ENCODE measurements around the gene CADM1.
A peak's percentile ranks its signal among the peaks of the same experiment; 100 is the strongest.

CADM1 gene

GRCh38 chr11:115499241-115499799, 4.9 kb downstream of the CADM1 start:
- H3K4me3 ChIP-seq (ENCODE audit: low read depth, low read length) = no peak overlapping the region
- in situ Hi-C loops (cut with HindIII; ENCODE audit: low sequenced_read_pairs) = no loop called here
- DNase-seq (ENCODE audit: low read depth) = no peak
- TF ChIP-seq CTCF (IDR thresholded peaks at IDR 0.05; ENCODE audit: low read depth, low read length, missing control alignments) = no peak

GRCh38 chr11:115498354-115498753, 5.9 kb downstream of the CADM1 start:
- TF ChIP-seq CTCF (IDR thresholded peaks at IDR 0.05; ENCODE audit: low read depth, low read length, missing control alignments) = no peak
- H3K4me3 ChIP-seq (ENCODE audit: low read depth, low read length) = no peak overlapping the region
- in situ Hi-C loops (cut with HindIII; ENCODE audit: low sequenced_read_pairs) = no loop called here
- DNase-seq (ENCODE audit: low read depth) = no peak

GRCh38 chr11:115497303-115497702, 6.9 kb downstream of the CADM1 start:
- no peak for TF ChIP-seq CTCF (IDR thresholded peaks at IDR 0.05; ENCODE audit: low read depth, low read length, missing control alignments)

DNA sequence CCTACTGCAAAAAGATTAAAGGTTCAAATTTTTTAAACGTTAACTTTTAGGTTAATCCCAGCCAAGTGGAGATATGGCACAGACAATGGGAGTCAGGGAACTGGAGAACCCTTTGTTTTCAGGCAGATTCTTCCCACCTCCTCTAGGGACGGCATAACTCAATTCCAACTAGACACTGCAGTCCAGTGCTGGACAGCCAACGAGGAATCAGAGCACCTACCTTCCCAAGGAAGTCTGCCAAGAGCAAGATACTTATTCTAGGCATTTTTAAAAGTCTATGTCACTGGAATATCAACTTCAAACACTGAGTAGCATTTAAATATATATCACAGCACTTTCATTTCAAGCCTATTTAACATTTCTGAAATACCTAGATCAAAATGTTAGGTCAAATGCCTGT, 7.3 kb downstream of the CADM1 start:
- no peak for TF ChIP-seq CTCF (IDR thresholded peaks at IDR 0.05; ENCODE audit: low read depth, low read length, missing control alignments)
- H3K4me3 ChIP-seq (ENCODE audit: low read depth, low read length) = no peak overlapping the region
- in situ Hi-C loops (cut with HindIII; ENCODE audit: low sequenced_read_pairs) = no loop called here
- no peak for DNase-seq (ENCODE audit: low read depth)

More at GRCh38 chr11:115497303-115497702, 6.9 kb downstream of the CADM1 start:
- H3K4me3 ChIP-seq (ENCODE audit: low read depth, low read length) = no peak overlapping the region
- in situ Hi-C loops (cut with HindIII; ENCODE audit: low sequenced_read_pairs) = no loop called here
- DNase-seq (ENCODE audit: low read depth) = peak; percentile 45

DNA sequence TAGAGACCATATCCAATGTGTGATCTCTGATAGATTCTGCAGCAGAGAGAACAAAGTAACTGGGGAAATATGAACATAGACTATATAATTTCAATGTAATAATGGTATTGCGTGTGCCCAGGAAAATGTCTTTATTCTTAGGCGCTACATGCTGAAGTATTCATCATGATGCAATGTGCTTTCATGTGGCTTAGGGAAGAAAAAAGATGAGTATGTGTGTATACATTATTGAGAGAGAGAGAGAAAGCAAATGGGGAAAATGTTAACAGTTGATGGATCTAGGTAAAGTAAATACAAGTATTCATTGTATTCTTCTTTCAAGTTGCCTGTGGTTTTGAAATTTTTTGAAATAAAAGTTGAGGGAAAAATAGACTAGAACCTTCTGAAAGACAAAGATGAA, 10.3 kb downstream of the CADM1 start:
- in situ Hi-C loops (cut with HindIII; ENCODE audit: low sequenced_read_pairs) = no loop called here
- DNase-seq (ENCODE audit: low read depth) = no peak
- no peak for TF ChIP-seq CTCF (IDR thresholded peaks at IDR 0.05; ENCODE audit: low read depth, low read length, missing control alignments)
- no peak overlapping the region for H3K4me3 ChIP-seq (ENCODE audit: low read depth, low read length)

GRCh38 chr11:115493488-115493887, 10.7 kb downstream of the CADM1 start:
- in situ Hi-C loops (cut with HindIII; ENCODE audit: low sequenced_read_pairs) = no loop called here
- no peak for TF ChIP-seq CTCF (IDR thresholded peaks at IDR 0.05; ENCODE audit: low read depth, low read length, missing control alignments)
- no peak for DNase-seq (ENCODE audit: low read depth)
- no peak overlapping the region for H3K4me3 ChIP-seq (ENCODE audit: low read depth, low read length)

Measured in astrocyte of the cerebellum (primary cell).